GM21619 (cell line): ENCODE measurements around the gene ESYT2.

Experiments
- ATAC-seq: cut with Tn5 transposase; IDR thresholded peaks from one replicate; pipeline ENCODE4 v1.9.1; 2021; ENCODE audit not compliant: unreplicated experiment

Gene ESYT2

GRCh38 chr7:158828133-158829020 is 932 bp downstream of the ESYT2 start:
- no peak for ATAC-seq

DNA sequence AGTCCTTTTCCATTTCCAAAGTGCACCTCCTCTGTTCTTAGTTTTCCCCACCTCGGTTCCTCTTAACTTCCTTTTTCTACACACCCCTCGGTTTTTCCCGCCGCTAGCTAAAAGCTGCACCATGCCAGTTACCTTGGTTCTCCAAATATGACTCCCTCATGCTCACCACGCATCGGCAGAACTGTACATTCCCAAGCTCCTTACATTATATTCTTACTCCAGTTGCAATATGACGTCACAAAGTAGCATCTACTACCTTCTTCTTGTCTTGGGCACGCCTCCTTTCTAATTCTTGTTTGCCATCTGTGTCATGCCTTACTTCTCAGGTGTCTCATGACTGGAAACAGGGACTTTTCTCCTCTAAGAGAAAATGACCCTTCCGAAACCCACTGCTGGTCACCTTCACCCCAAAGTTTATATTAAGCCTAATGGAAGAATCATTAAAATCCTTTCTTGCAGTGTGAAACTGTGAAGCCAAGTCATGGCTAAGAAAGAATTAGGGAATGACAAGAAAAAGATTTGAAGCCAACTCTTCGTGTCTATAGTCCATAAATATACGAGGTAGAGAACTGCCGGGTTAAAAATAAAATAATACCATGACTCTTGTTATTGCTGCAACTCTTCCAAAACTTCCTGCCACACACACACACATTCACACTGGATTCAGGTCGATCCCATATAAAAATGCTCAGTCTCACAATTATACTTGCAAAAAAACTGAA is 1.7 kb downstream of the ESYT2 start:
- no peak for ATAC-seq

DNA sequence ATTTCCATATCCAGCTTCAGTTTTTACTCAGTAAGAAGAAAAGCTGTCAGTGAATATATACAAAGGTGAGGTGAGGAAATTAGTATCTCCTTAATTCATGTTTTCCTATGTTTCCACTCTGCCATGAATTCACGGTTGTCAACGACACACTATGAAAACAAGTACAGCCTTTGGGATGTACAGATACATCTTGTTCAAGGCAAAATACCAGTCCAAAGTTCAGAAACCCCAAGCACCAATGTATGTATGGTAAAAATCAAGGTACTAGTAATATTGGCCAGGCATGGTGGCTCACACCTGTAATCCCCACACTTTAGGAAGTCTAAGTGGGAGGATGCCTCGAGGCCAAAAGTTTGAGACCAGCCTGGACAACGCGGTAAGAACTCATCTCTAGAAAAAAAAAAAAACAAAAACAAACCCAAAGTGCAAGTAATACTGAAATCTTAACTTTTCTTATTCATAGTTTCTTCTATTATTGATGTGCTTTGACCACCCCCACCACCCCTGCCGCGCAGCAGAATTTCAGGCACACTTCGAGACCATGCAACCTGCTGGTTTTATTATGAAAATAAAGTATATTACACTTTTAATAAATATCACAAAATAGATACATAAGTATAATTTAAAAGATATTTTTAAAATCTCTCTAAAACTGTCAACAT is 3.5 kb downstream of the ESYT2 start:
- no peak for ATAC-seq

GRCh38 chr7:158824028-158824427 is 5.3 kb downstream of the ESYT2 start:
- peak; percentile 68 for ATAC-seq

DNA sequence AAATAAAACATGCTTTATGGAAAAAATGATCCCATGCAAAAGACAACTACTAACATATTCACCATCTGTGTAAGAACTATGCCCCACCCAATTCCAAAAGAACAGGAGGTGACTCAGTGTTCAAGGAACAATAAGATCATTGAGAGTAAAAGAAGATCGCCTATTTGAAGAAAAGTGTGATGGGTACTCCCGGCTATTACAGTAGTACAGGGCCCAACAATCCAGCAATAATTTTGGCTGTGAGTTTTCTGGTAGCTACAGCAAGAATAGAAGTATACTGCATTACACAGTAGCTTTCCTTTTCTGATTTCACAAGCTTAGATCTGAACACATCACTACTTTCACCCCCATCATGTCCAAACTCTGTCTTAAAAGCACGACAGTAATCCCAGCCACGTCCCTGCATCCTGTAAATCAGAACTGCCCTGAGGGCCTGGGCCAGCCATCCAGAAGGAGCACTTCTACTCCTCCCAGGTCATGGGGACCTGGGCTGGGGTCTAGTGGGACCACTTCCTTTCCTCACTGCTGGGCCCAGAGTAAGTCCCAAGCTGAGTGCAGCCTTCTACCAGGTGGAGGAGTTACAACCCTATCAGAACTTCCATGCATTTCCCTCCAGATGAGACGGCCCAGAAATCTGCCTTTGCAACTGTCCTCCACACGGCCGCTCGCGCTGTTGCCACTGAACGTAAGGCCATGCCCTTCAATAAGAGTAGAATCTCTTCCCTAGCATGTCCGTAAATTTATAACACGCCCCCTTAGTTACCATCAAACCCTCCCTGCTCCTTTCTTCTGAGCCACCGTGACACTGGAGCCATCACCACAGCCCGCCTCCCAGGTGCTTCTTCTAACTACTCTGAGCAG is 7.9 kb downstream of the ESYT2 start:
- ATAC-seq = no peak

DNA sequence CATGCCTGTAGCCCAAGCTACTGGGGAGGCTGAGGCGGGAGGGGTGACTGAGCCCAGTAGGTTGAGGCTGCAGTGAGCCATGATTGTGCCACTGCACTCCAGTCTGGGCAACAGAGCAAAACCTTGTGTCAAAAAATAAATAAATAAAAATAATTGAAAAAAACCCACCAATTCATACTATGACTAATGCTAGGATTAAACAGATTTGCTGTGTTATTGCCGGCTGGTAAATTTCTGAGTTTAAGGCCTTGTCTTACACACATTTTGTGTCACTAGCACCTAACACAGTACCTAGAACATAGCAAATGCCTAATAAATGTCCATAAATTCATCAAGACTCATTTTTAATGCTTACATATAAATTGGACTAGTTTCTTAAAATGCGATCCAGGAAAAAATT is 8.7 kb downstream of the ESYT2 start:
- ATAC-seq = no peak

DNA sequence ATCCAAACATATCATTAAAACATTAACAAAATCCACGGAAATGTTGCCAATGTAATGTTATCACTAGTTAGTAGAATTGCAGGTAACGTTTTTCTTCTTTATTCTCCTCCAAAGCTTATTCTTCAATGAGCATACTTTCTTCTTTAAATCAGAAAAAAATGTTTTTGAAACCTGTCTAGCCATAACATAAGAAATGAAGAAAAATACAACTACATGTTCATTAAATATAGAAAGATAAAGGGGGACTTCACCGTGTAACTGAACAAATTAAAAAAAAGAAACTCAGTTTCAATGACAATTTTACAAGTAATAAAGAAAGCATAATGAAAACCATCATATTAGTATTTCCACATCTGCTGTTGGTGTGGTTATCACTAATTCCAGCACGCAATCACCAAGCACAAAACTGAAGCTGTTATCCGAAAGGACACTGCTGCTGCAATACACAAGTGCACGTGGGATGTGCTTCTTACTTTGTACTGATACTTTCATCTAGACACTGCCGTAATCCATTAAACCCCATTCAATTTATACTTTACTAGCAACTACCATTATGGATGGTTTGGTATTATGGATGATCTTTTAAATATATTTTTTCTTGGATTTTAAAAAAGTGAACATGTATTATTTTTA is 9.6 kb downstream of the ESYT2 start:
- no peak for ATAC-seq

GRCh38 chr7:158818325-158819213 is 10.7 kb downstream of the ESYT2 start:
- peak; percentile 83 for ATAC-seq

GRCh38 chr7:158816995-158817394 is 12.3 kb downstream of the ESYT2 start:
- no peak for ATAC-seq

GRCh38 chr7:158816271-158816670 is 13.0 kb downstream of the ESYT2 start:
- ATAC-seq = no peak

GRCh38 chr7:158815800-158816128 is 13.5 kb downstream of the ESYT2 start:
- ATAC-seq = no peak

DNA sequence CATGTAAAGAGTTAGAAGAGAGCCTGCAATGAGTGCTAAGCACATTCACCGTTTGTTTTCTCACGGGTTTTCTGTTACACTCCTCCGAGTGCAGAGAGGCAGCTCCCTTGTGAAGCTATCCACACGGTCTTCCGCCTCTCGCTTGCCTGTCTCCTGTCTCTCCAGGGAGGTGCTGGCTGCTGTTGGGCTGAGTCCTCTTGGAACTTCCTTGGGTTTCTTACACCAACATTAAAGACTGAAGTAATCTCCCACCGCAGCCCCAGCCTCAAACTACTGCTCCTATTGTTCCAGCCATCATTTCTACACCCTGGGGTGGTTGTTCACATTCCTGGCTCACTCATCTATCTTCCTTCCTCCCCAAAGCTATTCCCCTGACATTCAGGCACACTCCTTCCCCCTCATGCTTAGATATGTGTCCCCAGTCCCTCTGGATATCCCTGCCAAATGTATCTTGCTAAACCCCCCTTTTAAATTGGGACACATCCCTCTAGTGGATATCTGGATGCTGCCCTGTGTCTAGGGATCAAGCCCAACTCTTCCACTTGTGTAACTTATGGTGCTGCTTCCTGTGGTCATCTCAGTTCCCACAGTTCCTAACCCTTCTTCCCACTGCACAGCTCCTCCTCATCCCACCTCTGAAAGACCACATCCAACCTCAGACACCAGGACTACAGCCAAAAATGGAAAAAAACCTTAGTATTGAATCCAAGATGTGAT is 14.1 kb downstream of the ESYT2 start:
- no peak for ATAC-seq

DNA sequence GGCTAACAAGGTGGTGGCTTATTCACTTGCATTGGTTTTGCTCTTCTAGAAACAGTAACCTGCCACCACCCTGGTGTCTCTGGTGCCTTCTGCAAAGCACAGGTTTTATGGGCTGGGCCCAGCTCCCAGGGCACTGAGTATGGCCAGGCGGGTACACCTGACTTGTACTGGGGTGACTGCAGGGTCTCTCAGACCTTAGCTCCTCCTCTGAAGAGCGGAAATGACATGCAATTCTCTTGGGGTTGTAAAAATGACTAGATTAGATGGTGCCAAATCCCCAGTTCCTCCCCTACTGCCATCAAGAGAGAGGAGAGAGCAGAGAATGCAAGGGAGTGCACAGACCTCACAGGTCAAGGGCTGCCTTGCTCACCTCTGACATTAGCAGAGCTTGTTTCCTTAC is 14.7 kb downstream of the ESYT2 start:
- no peak for ATAC-seq

DNA sequence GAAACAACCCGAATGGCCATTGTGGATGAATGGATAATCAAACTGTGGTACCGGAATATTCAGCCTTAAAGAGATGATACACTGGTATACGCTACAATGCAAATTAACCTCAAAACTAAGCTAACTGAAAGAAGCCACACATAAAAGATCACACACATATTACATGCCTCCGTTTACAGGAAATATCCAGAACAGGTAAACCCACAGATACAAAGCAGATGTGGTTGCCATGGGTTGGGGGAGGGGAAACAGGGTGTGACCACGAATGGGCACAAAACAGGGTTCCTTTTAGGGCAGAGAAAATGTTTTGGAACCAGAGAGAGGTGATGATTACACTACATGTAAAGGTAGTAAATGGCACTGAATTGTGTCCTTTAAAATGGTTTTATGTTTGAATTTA is 16.6 kb downstream of the ESYT2 start:
- ATAC-seq = no peak

DNA sequence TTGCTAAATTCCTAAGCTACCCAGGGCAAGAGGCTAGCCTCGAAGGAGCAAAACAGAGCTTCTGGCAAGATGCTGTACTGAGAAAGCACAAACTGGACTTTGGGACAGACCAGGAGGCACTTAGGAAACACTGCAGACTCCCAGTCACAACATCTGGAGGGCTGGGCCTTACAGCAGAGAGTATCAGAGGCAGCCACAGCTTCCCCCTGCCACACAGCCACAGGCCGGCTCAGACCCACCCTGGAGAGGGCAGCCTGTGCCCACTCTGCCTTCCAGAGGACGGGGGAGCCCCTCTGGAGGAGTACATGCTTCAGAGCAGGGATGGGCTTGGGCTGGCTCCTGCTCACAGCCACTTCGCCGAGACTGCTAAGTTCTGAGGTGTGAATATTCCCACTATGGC is 17.4 kb downstream of the ESYT2 start:
- ATAC-seq = no peak

GRCh38 chr7:158811461-158811860 is 17.8 kb downstream of the ESYT2 start:
- ATAC-seq = no peak

GRCh38 chr7:158810846-158811245 is 18.5 kb downstream of the ESYT2 start:
- ATAC-seq = no peak

DNA sequence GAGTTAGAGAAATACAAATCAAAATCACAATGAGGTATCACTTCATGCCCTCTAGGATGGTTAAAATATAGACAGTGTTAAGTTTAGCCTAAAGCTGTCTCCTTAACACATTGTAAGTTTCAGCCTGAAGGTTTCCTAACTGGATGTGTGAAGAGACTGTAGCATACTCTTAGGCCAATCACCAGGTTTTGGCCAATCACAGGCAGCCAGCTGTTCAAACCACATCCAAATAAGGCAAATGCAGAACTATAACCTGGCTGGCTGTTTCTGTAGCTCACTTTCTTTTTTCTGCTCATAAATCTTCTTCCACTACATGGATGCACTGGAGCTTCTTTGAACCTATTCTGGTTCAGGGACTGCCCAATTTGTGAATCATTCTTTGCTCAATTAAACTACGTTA is 19.7 kb downstream of the ESYT2 start:
- ATAC-seq = peak; percentile 90

DNA sequence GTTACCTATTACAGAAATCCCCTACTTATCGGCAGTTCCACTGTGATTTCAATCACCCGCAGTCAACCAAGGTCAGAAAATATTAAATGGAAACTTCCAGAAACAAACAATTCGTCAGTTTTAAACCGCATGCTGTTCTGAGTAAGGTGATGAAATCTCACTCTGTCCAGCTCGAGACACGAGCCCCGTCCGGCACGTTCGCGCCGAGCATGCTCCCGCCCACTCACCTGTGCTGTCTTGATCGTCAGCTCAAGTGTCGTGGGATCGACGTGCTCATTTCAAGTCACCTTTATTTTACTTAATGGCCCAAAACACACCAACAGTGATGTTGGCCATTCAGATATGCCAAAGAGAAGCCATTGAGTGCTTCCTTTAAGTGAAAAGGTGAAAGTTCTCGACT is 21.2 kb downstream of the ESYT2 start:
- ATAC-seq = no peak
